Peyer's patch (tissue), 4 donors: ENCODE measurements around the gene RAD51B.

Source experiments
- POLR2A ChIP-seq, 2 donors: fragments of 450-650 bp; IDR thresholded peaks; one replicate each; pipeline ENCODE4 v1.5.1; 2017; ENCODE audit warnings: antibody characterized with exemption in 2 of 2, mild to moderate bottlenecking in 2 of 2, moderate library complexity in 2 of 2
- TF ChIP-seq, protein P1 (sequence below), 6 experiments: fragments of 450-650 bp in 4 of 6; fragments of 200-600 bp in 2 of 6; sonication (generic) in 1 of 6; IDR thresholded peaks; one replicate each; pipeline ENCODE4 v1.5.1; 2017 to 2019; ENCODE audit warnings: antibody characterized with exemption in 6 of 6, mild to moderate bottlenecking in 3 of 6, moderate library complexity in 1 of 6

DNA sequence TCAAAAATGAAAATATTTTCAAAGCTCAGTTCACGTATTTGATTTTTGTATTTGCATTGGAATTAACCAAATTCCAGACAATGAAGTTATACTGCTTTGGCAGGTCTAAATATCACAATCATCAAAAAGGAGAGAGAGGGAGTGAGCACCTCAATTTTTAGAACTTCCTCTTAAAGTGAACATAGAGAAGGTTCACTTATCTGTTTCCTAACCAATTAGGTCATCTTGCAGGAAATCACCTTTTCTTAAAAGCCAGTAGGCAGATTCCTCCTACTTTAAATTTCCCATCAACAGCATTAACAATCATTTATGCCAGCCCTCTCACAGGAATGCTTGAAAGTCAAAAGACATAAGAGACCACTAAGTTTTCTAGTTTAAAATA lies 584.6 kb downstream of the RAD51B start:
- TF ChIP-seq, protein P1, sequence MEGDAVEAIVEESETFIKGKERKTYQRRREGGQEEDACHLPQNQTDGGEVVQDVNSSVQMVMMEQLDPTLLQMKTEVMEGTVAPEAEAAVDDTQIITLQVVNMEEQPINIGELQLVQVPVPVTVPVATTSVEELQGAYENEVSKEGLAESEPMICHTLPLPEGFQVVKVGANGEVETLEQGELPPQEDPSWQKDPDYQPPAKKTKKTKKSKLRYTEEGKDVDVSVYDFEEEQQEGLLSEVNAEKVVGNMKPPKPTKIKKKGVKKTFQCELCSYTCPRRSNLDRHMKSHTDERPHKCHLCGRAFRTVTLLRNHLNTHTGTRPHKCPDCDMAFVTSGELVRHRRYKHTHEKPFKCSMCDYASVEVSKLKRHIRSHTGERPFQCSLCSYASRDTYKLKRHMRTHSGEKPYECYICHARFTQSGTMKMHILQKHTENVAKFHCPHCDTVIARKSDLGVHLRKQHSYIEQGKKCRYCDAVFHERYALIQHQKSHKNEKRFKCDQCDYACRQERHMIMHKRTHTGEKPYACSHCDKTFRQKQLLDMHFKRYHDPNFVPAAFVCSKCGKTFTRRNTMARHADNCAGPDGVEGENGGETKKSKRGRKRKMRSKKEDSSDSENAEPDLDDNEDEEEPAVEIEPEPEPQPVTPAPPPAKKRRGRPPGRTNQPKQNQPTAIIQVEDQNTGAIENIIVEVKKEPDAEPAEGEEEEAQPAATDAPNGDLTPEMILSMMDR (IDR thresholded peaks at IDR 0.05) = no peak
- TF ChIP-seq POLR2A (IDR thresholded peaks at IDR 0.05) = no peak
